GM19193 (cell line): ENCODE data around the gene AGXT2.

Source experiments
- POLR2A ChIP-seq: IDR thresholded peaks from 4 replicates; pipeline ENCODE4 v1.6.1; 2011; ENCODE audit not compliant: insufficient read depth, insufficient read length; ENCODE audit errors: extremely low read depth

Gene AGXT2

GRCh38 chr5:35003018-35003957, 44.5 kb downstream of the AGXT2 start:
- no peak for TF ChIP-seq POLR2A

DNA sequence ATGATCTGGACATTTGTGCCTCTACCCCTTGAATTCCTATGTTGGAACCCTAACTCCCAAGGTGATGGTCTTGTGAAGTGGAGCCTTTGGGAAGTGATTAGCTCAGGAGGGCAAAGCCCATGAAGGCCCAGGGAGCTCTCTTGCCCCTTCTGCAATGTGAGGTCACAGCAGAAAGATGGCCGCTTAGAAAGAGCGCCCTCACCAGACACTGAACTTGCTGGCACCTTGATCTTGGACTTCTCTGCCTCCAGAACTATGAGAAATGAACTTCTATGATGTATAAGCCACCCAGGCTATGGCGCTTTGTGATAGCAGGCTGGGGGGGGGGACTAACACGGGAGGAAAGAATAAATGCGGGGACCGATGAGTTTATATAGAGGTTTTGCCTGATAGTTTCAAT, 45.3 kb downstream of the AGXT2 start:
- TF ChIP-seq POLR2A: no peak

DNA sequence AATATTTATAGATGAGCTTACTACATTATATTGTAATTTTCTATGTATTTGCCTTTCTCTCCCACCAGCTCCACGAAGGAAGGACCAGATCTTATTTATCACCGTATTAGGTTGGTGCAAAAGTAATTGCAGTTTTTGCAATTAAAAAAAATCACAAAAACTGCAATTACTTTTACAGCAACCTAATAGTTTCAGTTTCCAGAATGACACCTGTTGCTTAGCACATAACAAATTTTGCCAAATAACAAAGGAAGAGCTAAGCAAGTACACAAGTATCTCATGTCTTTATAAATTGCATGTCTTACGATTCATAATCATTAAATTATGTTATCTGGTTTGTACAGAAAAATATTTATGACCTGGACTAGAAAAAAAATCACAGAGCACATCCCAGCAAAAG, 45.9 kb downstream of the AGXT2 start:
- TF ChIP-seq POLR2A: no peak

DNA sequence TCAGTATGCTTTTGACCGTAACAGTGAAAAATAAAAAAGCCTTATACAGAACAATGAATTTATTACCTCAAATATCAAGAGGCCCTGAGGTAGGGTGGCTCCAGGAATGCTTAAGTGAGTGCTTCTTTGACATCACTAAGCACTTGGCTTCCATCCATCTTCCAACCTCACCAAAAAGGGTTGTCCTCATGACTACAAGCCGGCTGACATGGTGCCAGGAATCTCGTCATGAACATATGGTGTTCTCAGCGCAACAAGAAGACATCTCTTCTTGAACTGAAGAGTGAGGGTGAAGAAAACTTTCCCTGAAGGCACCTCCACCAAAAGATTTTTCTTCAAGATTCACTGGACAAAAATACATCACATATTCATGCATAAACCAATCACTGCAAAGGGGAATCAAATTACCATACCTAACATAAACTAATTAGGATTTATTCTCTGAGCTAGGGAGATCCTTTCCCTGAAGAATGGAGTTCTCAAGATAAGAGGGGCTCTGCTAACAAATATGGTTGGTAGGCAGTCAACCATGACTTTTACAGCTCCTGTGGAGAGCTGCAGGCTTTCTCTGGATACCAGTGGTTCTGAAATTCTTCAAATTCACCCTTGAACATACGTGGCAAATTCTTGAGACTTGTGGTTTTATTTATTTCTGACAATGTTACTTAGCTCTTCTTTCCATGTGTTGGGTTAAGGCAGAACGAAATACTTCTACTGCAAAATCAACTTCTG, 49.5 kb downstream of the AGXT2 start:
- no peak for TF ChIP-seq POLR2A

DNA sequence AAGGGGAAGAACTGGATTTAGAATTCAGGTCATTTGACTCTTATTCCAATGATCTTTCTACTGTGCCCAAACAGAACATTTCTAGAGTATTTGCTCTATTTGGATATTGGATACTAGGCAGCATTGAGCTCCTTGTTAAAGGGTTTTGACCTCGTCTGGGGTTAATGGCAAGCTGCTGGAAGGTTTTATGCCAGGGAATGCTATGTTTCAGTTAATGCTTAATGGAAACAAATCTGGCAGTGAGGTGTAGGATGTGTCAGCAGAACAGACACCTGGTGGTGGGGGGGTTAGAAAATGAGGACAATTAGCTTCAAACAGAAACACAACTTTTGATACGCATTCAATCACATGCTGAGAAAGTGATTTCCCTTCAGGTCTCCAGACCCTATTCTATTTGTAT, 51.5 kb downstream of the AGXT2 start:
- TF ChIP-seq POLR2A: no peak

- TF ChIP-seq POLR2A: no peak
Measured at GRCh38 chr5:34993951-34994350, 53.8 kb downstream of the AGXT2 start.

- TF ChIP-seq POLR2A: no peak
Measured at GRCh38 chr5:34991486-34992238, 56.1 kb downstream of the AGXT2 start.

DNA sequence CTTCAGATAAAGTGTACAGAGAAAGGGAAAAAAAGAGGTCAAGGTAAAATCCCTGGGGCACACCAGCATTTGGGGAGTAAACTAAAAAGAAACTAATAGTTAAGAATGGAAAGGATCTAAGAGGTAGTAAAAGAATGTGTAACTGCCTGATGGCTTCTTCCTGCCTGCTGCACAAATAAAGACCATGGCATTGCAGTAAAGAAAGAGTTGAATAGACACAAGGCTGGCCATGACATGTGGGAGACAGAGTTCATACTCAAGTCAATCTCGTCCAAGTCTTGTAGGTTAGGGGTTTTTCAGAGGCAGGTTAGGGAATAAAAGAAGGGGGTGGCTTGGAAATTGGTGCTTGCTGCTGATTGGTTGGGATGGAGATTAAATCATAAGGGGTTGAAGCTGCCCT, 60.8 kb downstream of the AGXT2 start:
- TF ChIP-seq POLR2A: no peak

DNA sequence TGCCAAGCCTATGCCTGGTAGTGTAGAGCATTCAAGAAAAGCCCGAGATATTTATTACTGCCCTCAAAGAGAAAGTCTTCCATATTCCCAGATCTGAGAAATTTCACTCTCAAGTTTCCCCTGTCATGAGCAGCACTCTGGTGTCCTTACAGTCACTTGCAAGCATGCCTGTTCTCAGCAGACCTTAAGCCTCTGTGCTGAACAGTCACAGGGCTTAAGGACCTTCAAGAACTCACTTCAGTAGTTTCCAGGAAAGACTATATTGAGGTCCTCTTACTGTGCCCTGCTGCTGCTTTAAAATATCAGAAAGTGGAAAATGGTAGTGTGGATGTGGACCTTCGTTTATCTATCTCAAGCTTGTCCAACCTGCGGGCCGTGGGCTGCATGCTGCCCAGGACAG, 64.9 kb downstream of the AGXT2 start:
- TF ChIP-seq POLR2A: no peak

DNA sequence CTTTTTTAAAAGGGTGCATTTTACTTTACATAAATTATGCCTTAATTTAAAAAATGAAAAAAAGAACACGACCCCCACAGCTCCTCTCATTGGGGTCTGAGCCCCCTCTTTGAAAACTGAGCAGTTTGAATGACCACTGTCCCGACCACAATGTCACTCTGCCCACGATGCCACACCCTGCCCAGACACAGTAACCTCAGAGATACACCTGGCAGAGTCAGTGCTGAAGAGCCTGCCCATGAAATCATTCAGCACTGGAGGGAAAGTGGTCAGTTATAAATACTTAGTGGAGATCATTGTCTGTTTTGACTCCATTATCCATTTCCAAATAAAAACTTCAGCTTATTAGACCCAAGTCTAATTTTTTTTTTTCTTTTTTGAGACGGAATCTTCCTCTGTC, 69.1 kb downstream of the AGXT2 start:
- TF ChIP-seq POLR2A: no peak

- TF ChIP-seq POLR2A: no peak
Measured at GRCh38 chr5:34977934-34978613, 69.7 kb downstream of the AGXT2 start.

DNA sequence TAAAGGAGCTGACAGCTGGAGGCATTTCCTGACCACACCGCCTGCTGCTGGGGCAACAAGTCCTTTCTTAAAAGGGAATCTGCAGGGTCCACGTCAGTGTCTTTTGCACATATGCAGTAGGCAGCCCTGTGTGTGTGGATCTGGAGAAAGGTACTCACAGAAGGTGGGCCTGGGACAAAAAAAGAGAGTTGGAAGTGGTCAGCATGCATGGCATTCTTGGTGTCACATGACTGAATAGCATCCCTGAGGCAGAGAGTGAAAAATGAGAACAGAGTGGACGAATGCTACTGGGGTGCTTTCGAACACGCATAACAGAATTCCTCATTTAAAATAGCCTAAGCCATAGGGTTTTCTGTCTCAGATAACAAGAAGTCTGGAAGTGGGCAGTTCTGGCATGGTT, 71.4 kb downstream of the AGXT2 start:
- no peak for TF ChIP-seq POLR2A

DNA sequence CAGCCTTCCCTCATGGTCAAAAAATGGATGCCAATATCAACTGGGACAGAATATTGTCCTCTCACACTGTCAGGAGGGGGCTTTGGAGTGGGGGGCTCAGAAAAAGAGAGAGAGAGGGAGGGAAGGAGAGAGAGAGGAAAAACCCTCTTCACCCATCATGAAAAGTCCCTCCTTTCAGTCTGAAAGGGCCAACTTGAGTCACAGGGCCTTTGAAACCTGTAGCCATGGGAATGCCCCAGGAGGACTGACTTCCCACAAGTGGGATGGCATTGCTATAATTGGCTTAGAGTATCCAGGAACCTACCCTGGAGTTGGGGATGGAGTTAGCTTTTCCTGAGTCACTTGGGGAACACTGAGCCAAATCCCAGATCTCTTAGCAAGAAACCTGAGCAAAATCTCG, 77.2 kb downstream of the AGXT2 start:
- TF ChIP-seq POLR2A: no peak

DNA sequence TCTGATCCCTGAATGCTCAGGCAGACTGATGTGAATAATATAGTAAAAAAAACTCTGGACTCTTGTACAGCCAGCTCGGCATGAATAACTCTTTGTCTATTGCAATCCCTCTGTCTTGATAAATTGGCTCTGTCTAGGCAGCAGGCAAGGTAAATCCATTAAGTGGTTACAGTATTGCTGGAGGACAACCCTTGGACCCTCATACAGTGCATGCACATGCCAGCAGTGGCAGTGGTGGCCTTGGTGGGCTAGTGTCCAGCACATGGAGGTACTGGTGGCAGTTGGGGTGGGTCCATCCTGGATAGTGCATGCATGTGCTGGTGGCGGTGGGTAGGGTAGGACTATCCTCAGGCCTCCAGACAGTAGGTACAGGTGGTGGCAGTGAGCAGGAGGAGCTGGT, 79.5 kb downstream of the AGXT2 start:
- TF ChIP-seq POLR2A: no peak

DNA sequence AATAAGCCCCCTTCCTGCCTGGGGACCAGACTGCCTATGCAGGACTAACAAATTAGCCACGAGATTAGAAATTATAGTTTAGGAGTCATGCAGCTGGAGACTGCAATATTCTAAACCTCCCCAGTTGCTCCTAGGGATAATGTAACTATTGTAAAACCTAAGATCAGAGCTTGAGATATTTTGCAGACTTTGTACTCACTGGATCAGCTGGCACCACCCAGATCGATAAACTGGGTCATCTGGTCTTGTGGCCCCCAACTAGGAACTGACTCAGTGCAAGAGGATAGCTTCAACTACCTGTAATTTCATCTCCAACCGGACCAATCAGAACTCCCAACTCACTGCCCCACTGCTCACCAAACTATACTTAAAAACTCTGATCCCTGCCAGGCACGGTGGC, 80.2 kb downstream of the AGXT2 start:
- no peak for TF ChIP-seq POLR2A
